Ovary (tissue), 9 donors: ENCODE results near the gene ZNF689. TPM values are rescaled to one million over a fixed set of nuclear protein-coding genes. Genes with fewer than 3 reads are reported as not detected.

Experiments
- DNase-seq, 5 donors: peaks; one replicate each; pipeline ENCODE4 v3.0.0-alpha.2; 2019 to 2020
- H3K27ac ChIP-seq, 2 donors: fragments of 200-600 bp; one replicate each; pipeline versions ENCODE4 v1.5.1 to v1.8.0; 2019 to 2022
- H3K27me3 ChIP-seq: fragments of 200-600 bp; one replicate; pipeline ENCODE4 v1.8.0; 2022
- H3K36me3 ChIP-seq: fragments of 200-600 bp; sonication (generic); one replicate; pipeline ENCODE4 v1.5.1; 2019
- H3K4me1 ChIP-seq: one replicate; pipeline ENCODE4 v1.8.1; 2013; ENCODE audit warnings: mild to moderate bottlenecking, moderate library complexity; ENCODE audit not compliant: insufficient read depth
- H3K4me3 ChIP-seq: fragments of 200-600 bp; sonication (generic); one replicate; pipeline ENCODE4 v1.5.1; 2017
- H3K9me3 ChIP-seq, 2 donors: fragments of 200-600 bp in 1 of 2; sonication (generic) in 1 of 2; one replicate each; pipeline versions ENCODE4 v1.5.1 to v1.8.1; 2013 to 2019; ENCODE audit warnings: mild to moderate bottlenecking in 1 of 2, moderate library complexity in 1 of 2
- EP300 ChIP-seq: sonication (generic); formaldehyde crosslinking; IDR thresholded peaks from one replicate; pipeline ENCODE4 v1.6.1; 2017; ENCODE audit warnings: antibody characterized with exemption
- POLR2A ChIP-seq: fragments of 450-650 bp; IDR thresholded peaks from one replicate; pipeline ENCODE4 v1.6.1; 2017; ENCODE audit warnings: antibody characterized with exemption, mild to moderate bottlenecking, moderate library complexity
- WGBS, 3 donors: extraction: QIAGEN DNeasy Blood & Tissue Kit in 1 of 3; methylation state at CpG; one replicate each; pipeline versions ENCODE4 v1.1.5 to v1.1.7; 2013 to 2017; 5-methylcytosine and 5-hydroxymethylcytosine counted together
- intact Hi-C, 4 donors: fragments of 100-400 bp; cut with DNase I; formaldehyde crosslinking; loops; one replicate each; pipeline versions ENCODE4 v1.11.0 to v1.15.1; 2022 to 2023
- polyA plus RNA-seq, 2 donors: library from polyadenylated mRNA; stranded (reverse); fragments of 200-250 nt in 1 of 2; fragments of 350-450 nt in 1 of 2; fragmentation: Illumina TruSeq in 1 of 2; extraction: RNeasy Lipid Tissue Mini Kit (QIAGEN cat#74804) in 1 of 2; gene quantifications; one replicate each; pipeline ENCODE4 v1.2.3, GENCODE V29; 2013 to 2014
- total RNA-seq, 7 donors: library from RNA; depleted of rRNA in 2 of 7; stranded (reverse); fragments of >200 nt in 2 of 7; fragmentation: NEBNext Ultra II Directional in 3 of 7; extraction: Animal tissue kit (Norgen Biotek cat#: 25700) in 3 of 7; gene quantifications; one replicate each; pipeline versions ENCODE4 v1.1.0 to v1.2.4, GENCODE V29; 2016 to 2023
- TF ChIP-seq, protein P1 (sequence below), 3 donors: fragments of 450-650 bp in 2 of 3; fragments of 200-600 bp in 1 of 3; IDR thresholded peaks; one replicate each; pipeline versions ENCODE4 v1.5.1 to v1.8.0; 2016 to 2022; ENCODE audit warnings: antibody characterized with exemption in 3 of 3, mild to moderate bottlenecking in 1 of 3
- donor health status: DM: no; HTN: no; CAD: no; lungs with moderate emphysema.
- donor health status: DM: no; HTN: no; CAD: no.
- donor health status: Bipolar disorder and iron deficiency.
- donor health status: DM: yes; HTN: yes; CAD: no.
- donor health status: DM: no; HTN: no; CAD: no.
- donor health status: DM: yes; HTN: yes; CAD: no.

The ZNF689 gene
- total and polyA plus RNA-seq, 9 donors, result 6.2 to 13.2 (median 10.2) TPM

DNA sequence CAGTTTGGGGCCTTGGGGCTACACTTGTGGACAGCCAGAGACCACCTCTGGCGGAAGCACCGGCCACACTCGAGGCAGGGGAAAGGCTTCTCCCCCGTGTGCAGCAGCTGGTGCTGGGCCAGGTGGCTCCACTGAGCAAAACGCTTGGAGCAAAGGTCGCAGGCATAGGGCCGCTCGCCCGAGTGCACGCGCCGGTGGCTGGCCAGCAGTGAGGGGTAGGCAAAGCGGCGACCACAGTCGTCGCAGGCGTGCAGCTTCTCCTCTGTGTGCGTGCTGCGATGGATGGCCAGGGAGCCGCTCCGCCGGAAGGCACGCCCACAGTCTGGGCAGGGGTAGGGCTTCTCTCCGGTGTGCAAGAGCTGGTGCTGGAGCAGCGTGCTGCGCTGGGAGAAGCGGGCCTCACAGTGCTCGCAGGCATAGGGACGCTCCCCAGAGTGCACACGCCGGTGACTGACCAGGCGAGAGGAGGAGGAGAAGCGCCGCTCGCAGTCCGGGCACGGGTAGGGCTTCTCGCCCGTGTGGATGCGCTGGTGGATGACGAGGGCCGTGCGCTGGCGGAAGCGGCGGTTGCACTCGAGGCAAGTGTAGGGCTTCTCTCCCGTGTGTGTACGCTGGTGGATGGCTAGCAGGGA lies 5.8 kb downstream of the ZNF689 start:
- peaks cover 4% of the 10 kb centered on the region for H3K4me1 ChIP-seq
- no peaks in the 10 kb centered on the region for H3K27me3 ChIP-seq
- WGBS, 3 donors, result 85 to 87% (median 86%) methylated on average over 48 to 49 of the region's 49 CpGs
- no peak for DNase-seq
- H3K9me3 ChIP-seq, result no peaks in the 10 kb centered on the region
- H3K36me3 ChIP-seq, result no peaks in the 10 kb centered on the region
- TF ChIP-seq POLR2A, result no peak
- TF ChIP-seq, protein P1, sequence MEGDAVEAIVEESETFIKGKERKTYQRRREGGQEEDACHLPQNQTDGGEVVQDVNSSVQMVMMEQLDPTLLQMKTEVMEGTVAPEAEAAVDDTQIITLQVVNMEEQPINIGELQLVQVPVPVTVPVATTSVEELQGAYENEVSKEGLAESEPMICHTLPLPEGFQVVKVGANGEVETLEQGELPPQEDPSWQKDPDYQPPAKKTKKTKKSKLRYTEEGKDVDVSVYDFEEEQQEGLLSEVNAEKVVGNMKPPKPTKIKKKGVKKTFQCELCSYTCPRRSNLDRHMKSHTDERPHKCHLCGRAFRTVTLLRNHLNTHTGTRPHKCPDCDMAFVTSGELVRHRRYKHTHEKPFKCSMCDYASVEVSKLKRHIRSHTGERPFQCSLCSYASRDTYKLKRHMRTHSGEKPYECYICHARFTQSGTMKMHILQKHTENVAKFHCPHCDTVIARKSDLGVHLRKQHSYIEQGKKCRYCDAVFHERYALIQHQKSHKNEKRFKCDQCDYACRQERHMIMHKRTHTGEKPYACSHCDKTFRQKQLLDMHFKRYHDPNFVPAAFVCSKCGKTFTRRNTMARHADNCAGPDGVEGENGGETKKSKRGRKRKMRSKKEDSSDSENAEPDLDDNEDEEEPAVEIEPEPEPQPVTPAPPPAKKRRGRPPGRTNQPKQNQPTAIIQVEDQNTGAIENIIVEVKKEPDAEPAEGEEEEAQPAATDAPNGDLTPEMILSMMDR (IDR thresholded peaks at IDR 0.05), result no peak
- no peak for TF ChIP-seq EP300
- H3K4me3 ChIP-seq, result no peak overlapping the region
- intact Hi-C loops, result no loop called here
- H3K27ac ChIP-seq, result no peak overlapping the region

DNA sequence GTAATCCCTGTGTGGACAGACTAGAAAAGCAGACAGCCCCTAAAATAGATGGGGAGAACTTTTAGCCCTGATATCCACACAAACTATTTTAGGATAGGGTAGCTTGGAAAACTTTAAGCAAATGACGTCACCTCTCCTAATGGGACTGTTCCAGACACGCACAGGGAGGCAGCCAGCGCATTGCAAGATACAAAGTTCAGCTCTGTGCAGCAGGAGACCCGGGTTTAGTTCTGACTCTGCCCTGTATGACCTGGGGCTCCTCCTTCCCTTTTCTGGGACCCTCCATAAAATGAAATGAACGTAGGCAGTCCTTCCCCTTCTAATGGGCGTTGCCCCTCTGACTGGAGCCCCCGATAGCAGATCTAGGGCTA lies 6.3 kb downstream of the ZNF689 start:
- H3K27ac ChIP-seq, result no peak overlapping the region

GRCh38 chr16:30602616-30603277 lies 7.4 kb downstream of the ZNF689 start:
- Histone ChIP-seq H3K9me3 (no peaks in the 10 kb centered on the region), H3K36me3 (no peaks in the 10 kb centered on the region), H3K27ac (no peak overlapping the region), H3K27me3 (no peaks in the 10 kb centered on the region), H3K4me3 (no peak overlapping the region), H3K4me1 (no peaks in the 10 kb centered on the region)
- no peak for DNase-seq
- intact Hi-C loops, result no loop called here
- TF ChIP-seq, protein P1 (IDR thresholded peaks at IDR 0.05), result no peak
- no peak for TF ChIP-seq POLR2A
- TF ChIP-seq EP300, result no peak
- WGBS, 3 donors, result 28 to 37% (median 30%) methylated on average over 4 of the region's 4 CpGs

More for the DNA sequence above, 6.3 kb downstream of the ZNF689 start:
- TF ChIP-seq EP300, result no peak
- TF ChIP-seq, protein P1 (IDR thresholded peaks at IDR 0.05), result no peak
- no peak for TF ChIP-seq POLR2A
- no peak for DNase-seq
- 78 to 87% (median 79%) methylated on average over 7 of the region's 7 CpGs for WGBS, 3 donors
- no peaks in the 10 kb centered on the region for H3K36me3 ChIP-seq
- no peak overlapping the region for H3K4me3 ChIP-seq
- intact Hi-C loops, result no loop called here
- H3K4me1 ChIP-seq, result peaks cover under 1% of the 10 kb centered on the region
- H3K27me3 ChIP-seq, result no peaks in the 10 kb centered on the region
- H3K9me3 ChIP-seq, result no peaks in the 10 kb centered on the region

- TF ChIP-seq EP300 (no peak), POLR2A (no peak)
- TF ChIP-seq, protein P1 (IDR thresholded peaks at IDR 0.05), result no peak
- intact Hi-C loops, result no loop called here
- WGBS, 3 donors, result 66 to 79% (median 69%) methylated on average over 4 of the region's 4 CpGs
- no peaks in the 10 kb centered on the region for H3K4me1 ChIP-seq
- DNase-seq, result no peak
- H3K36me3 ChIP-seq, result no peaks in the 10 kb centered on the region
- H3K27me3 ChIP-seq, result no peaks in the 10 kb centered on the region
- no peak overlapping the region for H3K27ac ChIP-seq
- no peaks in the 10 kb centered on the region for H3K9me3 ChIP-seq
- H3K4me3 ChIP-seq, result no peak overlapping the region
These were observed 8.2 kb downstream of the ZNF689 start for GRCh38 chr16:30601966-30602365.
